Spleen (tissue), 7 donors: Measurements from ENCODE around the gene STMN3.

Experiments
- CTCF ChIP-seq, 11 experiments: fragments of 200-600 bp in 7 of 11; fragments of 450-650 bp in 4 of 11; sonication (generic) in 4 of 11; IDR thresholded peaks in 8 of 11; conservative IDR thresholded peaks in 3 of 11; 1 replicate in 7 of 11; 2 replicates in 4 of 11; pipeline versions ENCODE4 v1.4.0 to v1.8.0; 2016 to 2021; ENCODE audit warnings: antibody characterized with exemption in 11 of 11, inconsistent platforms in 4 of 11, mild to moderate bottlenecking in 1 of 11
- POLR2A ChIP-seq, 3 donors: fragments of 450-650 bp; IDR thresholded peaks; one replicate each; pipeline ENCODE4 v1.5.1; 2017; ENCODE audit warnings: antibody characterized with exemption in 3 of 3, mild to moderate bottlenecking in 1 of 3
- donor health status: DM: no; HTN: no; CAD: no; lungs with moderate emphysema.
- donor health status: DM: no; HTN: no; CAD: no.
- donor health status: DM: no; HTN: no; CAD: no.

DNA sequence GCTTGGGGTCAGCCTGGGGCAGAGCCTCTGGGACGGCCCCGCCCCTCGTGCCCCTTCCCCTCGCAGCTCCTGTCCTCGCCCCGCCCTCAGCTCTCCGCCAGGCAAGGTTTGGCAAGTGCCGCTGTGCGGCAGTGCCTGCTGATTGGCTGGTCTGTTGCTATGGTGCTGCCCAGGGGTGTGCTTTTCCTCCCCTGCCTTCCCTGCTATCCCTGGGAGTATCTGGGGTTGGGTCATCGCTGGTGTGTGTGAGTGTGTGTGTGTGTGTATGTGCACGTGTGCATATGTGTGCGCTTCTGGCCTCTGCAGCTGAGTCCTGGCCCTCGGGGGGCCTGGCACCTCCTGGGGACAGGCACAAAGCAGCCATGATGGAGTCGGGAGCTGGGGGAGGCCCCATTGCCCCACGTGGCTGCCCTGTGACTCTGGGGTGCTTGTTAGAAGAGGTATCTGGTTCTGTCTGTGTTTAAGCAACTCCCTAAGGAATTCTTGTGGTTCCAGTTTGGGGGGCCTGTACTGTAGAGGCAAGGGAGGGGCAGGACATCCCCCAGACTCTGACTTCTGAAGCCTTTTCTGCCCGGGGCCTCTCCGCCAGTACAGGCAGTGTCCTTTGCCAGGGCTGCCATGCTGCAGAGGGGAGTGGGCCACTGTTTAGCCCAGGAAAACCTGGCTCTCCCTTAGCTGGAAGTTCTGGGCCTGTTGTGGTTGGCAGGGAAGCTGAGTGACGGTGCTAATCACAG, 11.8 kb upstream of the STMN3 start:
- TF ChIP-seq CTCF (IDR thresholded peaks at IDR 0.05 in 8 of 11, conservative IDR thresholded peaks at IDR 0.05 in 3 of 11) (no peak), POLR2A (IDR thresholded peaks at IDR 0.05) (no peak)
